Caco-2 (cell line): ENCODE results near the gene EGFR. TPM values are rescaled to one million over a fixed set of nuclear protein-coding genes. Genes with fewer than 3 reads are reported as not detected.

Experiments
- BruUV-seq: library from RNA; stranded (reverse); fragments of 400-500 nt; replicated peaks from 2 replicates; lab custom pipeline; 2021; lab: Mats Ljungman, UMichigan
- CTCF ChIA-PET: fragments of 300-600 bp; sonication (Branson Sonifier 250); formaldehyde crosslinking; loops from one replicate; lab custom pipeline; 2022; ENCODE audit warnings: antibody characterized with exemption; lab: Charles Lee
- POLR2A ChIA-PET: fragments of 300-600 bp; sonication (Branson Sonifier 250); formaldehyde crosslinking; loops from one replicate; lab custom pipeline; 2022; ENCODE audit warnings: antibody characterized with exemption; lab: Charles Lee
- DNase-seq, 2 experiments: peaks; one replicate each; pipeline versions ENCODE4 v3.0.0 to v3.0.0-alpha.2; 2020 to 2022
- H3K27me3 ChIP-seq: replicated peaks from 2 replicates; pipeline ENCODE4 v1.6.0; 2011; ENCODE audit warnings: low read length; ENCODE audit not compliant: control insufficient read depth, insufficient read depth
- H3K36me3 ChIP-seq: 2 replicates; pipeline ENCODE4 v1.5.1; 2011; ENCODE audit warnings: low read length; ENCODE audit not compliant: control insufficient read depth, insufficient read depth
- H3K4me1 ChIP-seq: fragments of 250-450 bp; sonication (Bioruptor Pico); 2 replicates; pipeline ENCODE4 v1.5.1; 2020; ENCODE audit warnings: mild to moderate bottlenecking
- H3K4me3 ChIP-seq: 2 replicates; pipeline ENCODE4 v1.5.1; 2011; ENCODE audit warnings: low read depth, mild to moderate bottlenecking, control low read depth, low read length
- H3K9me3 ChIP-seq: fragments of 250-450 bp; sonication (Bioruptor Pico); 2 replicates; pipeline ENCODE4 v1.5.1; 2020; ENCODE audit warnings: mild to moderate bottlenecking, moderate library complexity
- H3K27ac Mint-ChIP-seq: one replicate; pipeline ENCODE4 v1.8.0; 2022; ENCODE audit warnings: mixed read lengths; ENCODE audit not compliant: unreplicated experiment
- H3K27me3 Mint-ChIP-seq: one replicate; pipeline ENCODE4 v1.8.0; 2022; ENCODE audit warnings: mixed read lengths; ENCODE audit not compliant: insufficient read depth, unreplicated experiment
- H3K36me3 Mint-ChIP-seq: one replicate; pipeline ENCODE4 v1.8.0; 2022; ENCODE audit warnings: mild to moderate bottlenecking, mixed read lengths; ENCODE audit not compliant: insufficient read depth, unreplicated experiment
- H3K4me1 Mint-ChIP-seq: one replicate; pipeline ENCODE4 v1.8.0; 2022; ENCODE audit warnings: low read depth, mixed read lengths; ENCODE audit not compliant: unreplicated experiment
- H3K4me3 Mint-ChIP-seq: one replicate; pipeline ENCODE4 v1.8.0; 2022; ENCODE audit warnings: mild to moderate bottlenecking, moderate library complexity, mixed read lengths; ENCODE audit not compliant: unreplicated experiment
- H3K9me3 Mint-ChIP-seq: one replicate; pipeline ENCODE4 v1.8.0; 2022; ENCODE audit warnings: mixed read lengths; ENCODE audit not compliant: unreplicated experiment
- CTCF ChIP-seq, 2 experiments: fragments of 200-600 bp in 1 of 2; IDR thresholded peaks; 1 replicate in 1 of 2; 2 replicates in 1 of 2; pipeline versions ENCODE4 v1.5.1 to v1.8.0; 2011 to 2022; ENCODE audit warnings: antibody characterized with exemption in 1 of 2, control low read depth in 1 of 2, inconsistent platforms in 1 of 2, low read depth in 1 of 2, low read length in 1 of 2, mild to moderate bottlenecking in 1 of 2, moderate library complexity in 1 of 2; ENCODE audit not compliant: insufficient read depth in 1 of 2, severe bottlenecking in 1 of 2, unreplicated experiment in 1 of 2
- intact Hi-C: fragments of 100-400 bp; cut with micrococcal nuclease; formaldehyde crosslinking; loops from one replicate; pipeline ENCODE4 v1.10.0; 2022; ENCODE audit not compliant: unreplicated experiment
- total RNA-seq: library from RNA; stranded (reverse); gene quantifications from 2 replicates; pipeline ENCODE4 v1.2.3, GENCODE V29; 2022

The EGFR gene
- total RNA-seq, 1 experiment from 2014 or later = 60.1 TPM

GRCh38 chr7:55199418-55199817, 180.6 kb downstream of the EGFR start:
- no peak overlapping the region for H3K4me3 Mint-ChIP-seq
- H3K4me1 Mint-ChIP-seq = no peaks in the 10 kb centered on the region
- no peak for DNase-seq
- H3K27me3 Mint-ChIP-seq = no peaks in the 10 kb centered on the region
- ChIA-PET CTCF (no interaction called here), POLR2A (no interaction called here)
- intact Hi-C loops = no loop called here
- H3K9me3 Mint-ChIP-seq = no peaks in the 10 kb centered on the region
- BruUV-seq = no TSS peak
- no peak for TF ChIP-seq CTCF (IDR thresholded peaks at IDR 0.05; ENCODE audit: insufficient read depth in 1 of 2, low read depth in 1 of 2, low read length in 1 of 2, severe bottlenecking in 1 of 2, unreplicated experiment in 1 of 2)
- Histone ChIP-seq H3K36me3 (peaks cover 11% of the 10 kb centered on the region), H3K4me1 (no peaks in the 10 kb centered on the region), H3K27me3 (no peaks in the 10 kb centered on the region), H3K4me3 (no peak overlapping the region), H3K9me3 (no peaks in the 10 kb centered on the region)
- no peak overlapping the region for H3K27ac Mint-ChIP-seq
- H3K36me3 Mint-ChIP-seq = peaks cover 13% of the 10 kb centered on the region

- Mint-ChIP-seq H3K9me3 (no peaks in the 10 kb centered on the region), H3K27ac (no peak overlapping the region), H3K4me1 (no peaks in the 10 kb centered on the region), H3K4me3 (no peak overlapping the region), H3K27me3 (no peaks in the 10 kb centered on the region), H3K36me3 (peaks cover 13% of the 10 kb centered on the region)
- no peak for TF ChIP-seq CTCF (IDR thresholded peaks at IDR 0.05; ENCODE audit: insufficient read depth in 1 of 2, low read depth in 1 of 2, low read length in 1 of 2, severe bottlenecking in 1 of 2, unreplicated experiment in 1 of 2)
- H3K9me3 ChIP-seq = no peaks in the 10 kb centered on the region
- ChIA-PET POLR2A (no interaction called here), CTCF (no interaction called here)
- intact Hi-C loops = no loop called here
- no peak for DNase-seq
- no peaks in the 10 kb centered on the region for H3K4me1 ChIP-seq
- no peaks in the 10 kb centered on the region for H3K27me3 ChIP-seq
- H3K4me3 ChIP-seq = no peak overlapping the region
- peaks cover 14% of the 10 kb centered on the region for H3K36me3 ChIP-seq
- no TSS peak for BruUV-seq
Measured at GRCh38 chr7:55200441-55200840, 181.6 kb downstream of the EGFR start.

- DNase-seq = no peak
- Histone ChIP-seq H3K9me3 (no peaks in the 10 kb centered on the region), H3K36me3 (peaks cover 14% of the 10 kb centered on the region), H3K4me1 (no peaks in the 10 kb centered on the region), H3K4me3 (no peak overlapping the region), H3K27me3 (no peaks in the 10 kb centered on the region)
- Mint-ChIP-seq H3K4me3 (no peak overlapping the region), H3K36me3 (peaks cover 13% of the 10 kb centered on the region), H3K9me3 (no peaks in the 10 kb centered on the region), H3K27ac (no peak overlapping the region), H3K4me1 (no peaks in the 10 kb centered on the region), H3K27me3 (no peaks in the 10 kb centered on the region)
- intact Hi-C loops = no loop called here
- no TSS peak for BruUV-seq
- TF ChIP-seq CTCF (IDR thresholded peaks at IDR 0.05; ENCODE audit: insufficient read depth in 1 of 2, low read depth in 1 of 2, low read length in 1 of 2, severe bottlenecking in 1 of 2, unreplicated experiment in 1 of 2) = no peak
- ChIA-PET CTCF (no interaction called here), POLR2A (no interaction called here)
Measured at GRCh38 chr7:55202150-55202913, 183.5 kb downstream of the EGFR start.
